22Rv1 (cell line): ENCODE measurements around the gene SEPTIN12.
"Not testable (repeated sequence)": the region's sequence is repeated elsewhere in the genome, so short reads cannot be mapped to it uniquely, and the experiment has no call there.

Experiments used
- H3K27ac ChIP-seq: fragments of 450-650 bp; 2 replicates; pipeline ENCODE4 v1.5.1; 2017
- CTCF ChIP-seq: fragments of 450-650 bp; IDR thresholded peaks from 2 replicates; pipeline ENCODE4 v1.5.1; 2017; ENCODE audit warnings: mild to moderate bottlenecking
- ZFX ChIP-seq: fragments of 450-650 bp; IDR thresholded peaks from 2 replicates; pipeline ENCODE4 v1.6.1; 2017; ENCODE audit warnings: antibody characterized with exemption, borderline replicate concordance

Gene SEPTIN12

GRCh38 chr16:4748682-4749411, 39.3 kb downstream of the SEPTIN12 start:
- TF ChIP-seq ZFX: no peak
- no peak for TF ChIP-seq CTCF
- H3K27ac ChIP-seq: no peak overlapping the region

- no peak overlapping the region for H3K27ac ChIP-seq
- TF ChIP-seq ZFX (no peak), CTCF (no peak)
Observed at GRCh38 chr16:4747906-4748681, 40.1 kb downstream of the SEPTIN12 start.

GRCh38 chr16:4746991-4747574, 41.1 kb downstream of the SEPTIN12 start:
- H3K27ac ChIP-seq: no peak overlapping the region

DNA sequence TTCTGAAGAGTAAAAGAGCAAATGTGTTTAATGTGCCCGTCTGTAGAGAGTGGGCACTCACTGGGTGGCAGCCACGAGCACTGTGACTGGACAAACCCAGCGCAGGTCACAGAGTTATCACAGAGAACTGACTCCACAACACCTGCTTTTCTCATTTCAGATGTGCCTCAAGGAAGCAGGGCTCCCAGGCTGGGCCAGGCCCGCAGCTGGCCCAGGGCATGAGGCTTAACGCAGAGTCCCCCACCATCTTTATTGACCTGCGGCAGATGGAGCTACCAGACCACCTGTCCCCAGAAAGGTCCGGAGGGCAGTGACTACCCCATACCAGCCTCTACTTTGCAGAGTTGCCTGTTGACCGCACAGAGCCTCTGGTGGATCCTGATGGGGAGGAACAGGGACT, 41.9 kb downstream of the SEPTIN12 start:
- TF ChIP-seq CTCF (no peak), ZFX (no peak)

More at GRCh38 chr16:4746991-4747574, 41.1 kb downstream of the SEPTIN12 start:
- TF ChIP-seq ZFX: no peak
- no peak for TF ChIP-seq CTCF

DNA sequence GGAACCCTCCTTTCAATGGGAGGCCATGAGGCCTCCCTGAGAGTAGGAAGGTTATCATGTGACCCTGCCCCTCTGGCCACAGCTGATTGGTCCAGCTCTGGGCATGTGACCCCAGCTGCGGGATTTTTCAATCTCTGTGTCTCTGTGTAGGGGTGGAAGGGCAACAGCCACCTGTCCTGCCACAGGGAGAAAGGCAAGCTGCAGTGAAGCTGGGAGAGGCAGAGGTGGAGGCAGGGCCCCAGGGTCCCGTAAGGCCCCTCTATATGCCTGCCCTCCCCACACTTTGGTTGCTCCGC, 42.9 kb downstream of the SEPTIN12 start:
- TF ChIP-seq ZFX (no peak), CTCF (no peak)
- H3K27ac ChIP-seq: no peak overlapping the region

More for the DNA sequence above, 41.9 kb downstream of the SEPTIN12 start:
- no peak overlapping the region for H3K27ac ChIP-seq

GRCh38 chr16:4744555-4745273, 43.4 kb downstream of the SEPTIN12 start:
- no peak for TF ChIP-seq ZFX
- no peak overlapping the region for H3K27ac ChIP-seq

DNA sequence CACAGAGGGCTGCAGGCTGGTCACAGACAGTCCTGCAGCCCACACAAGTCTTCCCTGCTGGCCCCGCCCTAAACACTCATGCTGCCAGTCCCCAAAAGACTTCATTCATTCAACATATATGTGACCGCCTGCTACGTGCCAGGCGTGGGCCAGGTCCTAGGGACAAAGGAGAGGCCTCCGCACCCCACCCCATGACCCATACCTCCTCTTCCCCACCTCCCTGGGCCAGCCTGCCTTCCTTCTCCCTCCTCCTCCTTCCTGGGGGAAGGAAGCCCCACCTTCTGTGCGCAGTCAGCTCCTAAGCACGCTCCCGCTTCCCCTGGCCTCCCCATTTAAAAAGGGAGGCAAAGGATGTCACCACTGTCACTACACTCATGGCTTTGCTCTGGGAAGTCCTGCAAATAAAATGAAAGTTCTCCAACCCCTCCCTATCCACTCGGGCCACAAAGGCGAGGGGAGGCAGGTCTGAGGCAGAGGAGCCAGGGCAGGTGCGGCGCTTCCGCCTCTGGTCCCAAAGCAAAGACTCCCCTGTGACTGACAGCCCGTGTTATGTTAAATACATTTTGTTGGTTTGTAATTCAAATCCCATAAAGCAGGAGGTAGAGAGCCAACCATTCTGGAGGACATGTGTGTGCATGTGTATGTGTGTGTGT, 44.8 kb downstream of the SEPTIN12 start:
- H3K27ac ChIP-seq: no peak overlapping the region
- TF ChIP-seq ZFX (no peak), CTCF (no peak)

DNA sequence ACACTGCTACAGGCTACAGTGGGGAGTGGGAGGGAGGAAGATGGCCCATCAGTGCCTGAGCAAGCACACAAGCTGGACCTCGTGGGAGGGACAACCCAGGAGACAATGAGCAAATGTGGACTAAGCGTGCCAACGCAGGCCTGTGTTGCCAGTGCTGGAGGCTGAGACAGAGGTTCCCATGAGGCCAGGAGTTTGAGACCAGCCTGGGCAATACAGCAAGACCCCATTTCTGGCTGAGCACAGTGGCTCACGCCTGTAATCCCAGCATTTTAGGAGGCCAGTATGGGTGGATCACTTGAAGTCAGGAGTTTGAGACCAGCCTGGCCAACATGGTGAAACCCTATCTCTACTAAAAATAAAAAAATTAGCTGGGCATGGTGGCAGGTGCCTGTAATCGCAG, 49.8 kb downstream of the SEPTIN12 start:
- H3K27ac ChIP-seq: not testable (repeated sequence)
